ENCODE results near the gene ACBD5.
"Not testable (repeated sequence)": the region's sequence is repeated elsewhere in the genome, so short reads cannot be mapped to it uniquely, and the experiment has no call there.

ACBD5 gene

DNA sequence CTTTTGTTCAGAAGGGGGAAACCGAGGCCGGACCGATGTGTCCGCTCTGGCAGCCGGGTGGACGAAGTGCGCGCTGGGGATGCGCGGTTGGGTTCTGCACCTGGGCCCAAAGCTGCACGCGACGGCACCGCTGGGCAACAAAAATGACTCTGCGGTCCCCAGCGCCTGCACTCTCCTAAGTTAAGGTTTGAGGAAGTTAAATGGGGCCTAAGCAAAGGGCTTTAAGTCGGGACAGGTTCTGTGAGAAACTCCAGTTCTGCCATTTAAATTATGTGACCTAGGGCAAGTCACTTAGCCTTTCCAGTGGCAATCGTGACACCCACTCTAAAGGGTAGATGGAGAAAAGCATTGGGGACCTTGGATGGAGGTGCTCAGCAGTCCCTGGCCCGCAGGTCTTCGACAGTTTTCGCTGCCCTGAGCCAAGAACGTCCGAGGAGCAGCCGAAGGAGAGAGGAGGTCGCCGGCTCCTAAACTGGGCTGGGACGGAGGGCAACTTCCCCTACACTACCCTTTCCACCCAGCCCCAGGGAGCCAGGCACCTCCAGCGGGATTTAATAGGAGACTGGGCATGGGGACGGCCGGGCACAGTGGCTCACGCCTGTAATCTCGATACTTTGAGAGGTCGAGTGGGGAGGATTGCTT, 534 bp upstream of the ACBD5 start:
- no peak for DNase-seq (ENCODE audit: low spot score)

DNA sequence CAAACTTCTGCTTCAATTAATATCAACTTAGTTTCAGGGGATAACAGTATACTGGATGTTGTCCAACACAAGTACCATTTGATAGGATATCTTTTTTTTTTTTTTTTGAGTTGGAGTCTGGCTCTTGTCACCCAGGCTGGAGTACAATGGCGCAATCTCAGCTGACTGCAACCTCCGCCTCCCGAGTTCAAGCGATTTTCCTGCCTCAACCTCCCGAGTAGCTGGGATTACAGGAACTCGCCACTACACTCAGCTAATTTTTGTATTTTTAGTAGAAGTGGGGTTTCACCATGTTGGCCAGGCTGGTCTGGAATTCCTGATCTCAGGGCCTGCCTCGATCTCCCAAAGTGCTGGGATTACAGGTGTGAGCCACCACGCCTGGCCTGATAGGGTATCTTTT, 3.1 kb downstream of the ACBD5 start:
- not testable (repeated sequence) for DNase-seq (ENCODE audit: low spot score)

DNA sequence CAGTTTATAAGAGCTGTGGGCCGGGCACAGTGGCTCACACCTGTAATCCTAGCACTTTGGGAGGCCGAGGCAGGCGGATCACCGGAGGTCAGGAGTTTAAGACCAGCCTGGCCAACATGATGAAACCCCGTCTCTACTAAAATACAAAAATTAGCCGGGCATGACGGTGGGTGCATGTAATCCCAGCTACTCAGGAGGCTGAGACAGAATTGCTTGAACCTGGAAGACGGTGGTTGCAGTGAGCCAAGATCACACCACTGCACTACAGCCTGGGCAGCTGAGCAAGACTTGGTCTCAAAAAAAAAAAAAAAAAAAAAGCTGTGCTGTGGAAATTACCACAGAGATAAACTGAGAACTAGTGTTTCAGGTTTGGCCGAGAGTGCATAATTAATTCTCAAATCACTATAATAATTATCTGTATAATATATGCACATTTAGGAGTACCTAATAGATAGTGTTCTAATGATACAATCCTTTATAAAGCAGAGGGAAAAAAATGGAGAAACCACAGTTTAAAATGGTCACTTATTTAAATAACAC, 3.9 kb downstream of the ACBD5 start:
- DNase-seq (ENCODE audit: low spot score): not testable (repeated sequence)

DNA sequence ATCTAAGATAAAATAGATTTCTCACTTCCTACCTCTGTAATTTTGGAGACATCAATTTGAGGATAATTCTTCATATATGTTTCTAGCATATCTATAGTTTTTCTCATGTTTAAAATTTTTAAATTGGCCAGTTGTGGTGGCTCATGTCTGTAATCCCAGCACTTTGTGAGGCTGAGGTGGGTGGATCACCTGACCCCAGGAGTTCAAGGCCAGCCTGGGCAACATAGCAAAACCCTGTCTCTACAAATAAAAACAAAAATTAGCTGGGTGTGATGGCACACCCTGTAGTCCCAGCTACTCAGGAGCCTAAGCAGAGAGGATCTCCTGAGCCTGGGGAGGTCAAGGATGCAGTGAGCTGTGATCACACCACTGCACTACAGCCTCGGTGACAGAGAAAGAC, 4.9 kb downstream of the ACBD5 start:
- DNase-seq (ENCODE audit: low spot score): no peak

DNA sequence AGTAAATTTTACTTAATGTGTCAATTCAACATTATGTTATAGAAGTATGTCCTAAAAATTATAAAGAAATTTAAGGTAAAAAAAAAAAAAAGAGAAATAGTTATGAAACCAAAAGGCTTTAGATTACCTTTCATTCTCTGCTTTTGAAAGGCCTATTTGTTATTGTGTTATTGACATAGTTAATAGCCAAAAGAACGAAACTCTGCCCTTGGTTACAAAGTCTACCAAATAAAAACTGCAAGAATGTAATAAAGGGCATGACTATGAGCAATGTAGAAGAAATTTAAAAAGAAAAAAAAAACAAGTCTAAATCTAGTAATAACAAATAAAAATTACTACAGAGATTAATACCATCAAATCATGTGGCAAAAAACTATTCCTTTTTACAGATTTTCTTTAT, 10.6 kb downstream of the ACBD5 start:
- DNase-seq (ENCODE audit: low spot score): no peak

DNA sequence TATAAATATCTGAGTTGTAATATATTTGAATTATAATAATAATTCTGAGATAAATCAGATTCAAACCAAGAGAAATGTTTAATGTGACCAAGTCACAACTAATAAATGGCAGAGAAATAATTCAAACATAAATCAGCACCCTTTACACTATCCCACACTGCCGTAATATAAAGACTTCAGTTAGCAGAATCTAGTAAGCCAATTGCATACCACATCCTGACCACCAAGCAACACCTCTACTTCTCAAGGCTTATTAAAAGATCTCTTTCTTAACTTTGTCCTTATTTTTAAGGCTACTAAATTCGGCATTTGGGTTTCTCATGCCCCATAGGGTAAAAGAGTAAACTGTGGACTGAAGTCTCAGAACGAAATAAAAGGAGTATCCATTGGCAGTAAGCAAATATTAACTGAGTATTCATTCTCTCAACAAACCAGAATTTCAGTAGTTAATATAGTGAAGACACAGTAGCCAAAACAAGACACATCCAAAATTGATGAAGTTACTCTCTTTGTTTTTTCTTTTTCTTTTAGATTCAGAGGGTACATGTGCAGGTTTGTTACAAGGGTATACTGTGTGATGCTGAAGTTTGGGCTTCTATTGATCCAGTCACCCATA, 14.8 kb downstream of the ACBD5 start:
- DNase-seq (ENCODE audit: low spot score): no peak

DNA sequence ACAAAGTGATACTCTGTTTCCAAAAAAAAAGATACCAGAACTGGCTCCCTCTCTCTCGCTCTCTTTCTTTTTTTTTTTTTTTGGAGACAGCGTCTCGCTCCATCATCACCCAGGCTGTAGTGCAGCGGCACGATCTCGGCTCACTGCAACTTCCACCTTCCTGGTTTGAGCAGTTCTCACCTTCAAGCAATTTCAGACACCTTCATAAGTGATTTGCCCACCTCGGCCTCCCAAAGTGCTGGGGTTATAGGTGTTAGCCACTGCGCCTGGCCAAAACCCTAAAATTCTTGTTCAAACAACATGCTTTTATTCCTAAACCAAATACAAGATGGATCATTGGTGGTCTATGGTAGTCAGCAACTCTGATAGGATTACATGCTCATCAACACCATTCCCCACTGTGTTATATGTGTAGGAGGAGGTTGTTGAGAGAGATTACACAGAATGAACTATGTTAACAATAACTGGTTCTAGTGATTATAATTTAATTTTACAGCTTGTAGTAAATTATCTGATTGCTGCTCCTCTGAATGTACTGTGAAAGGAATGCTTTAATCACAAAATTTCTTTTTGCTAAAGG, 15.5 kb downstream of the ACBD5 start:
- no peak for DNase-seq (ENCODE audit: low spot score)

DNA sequence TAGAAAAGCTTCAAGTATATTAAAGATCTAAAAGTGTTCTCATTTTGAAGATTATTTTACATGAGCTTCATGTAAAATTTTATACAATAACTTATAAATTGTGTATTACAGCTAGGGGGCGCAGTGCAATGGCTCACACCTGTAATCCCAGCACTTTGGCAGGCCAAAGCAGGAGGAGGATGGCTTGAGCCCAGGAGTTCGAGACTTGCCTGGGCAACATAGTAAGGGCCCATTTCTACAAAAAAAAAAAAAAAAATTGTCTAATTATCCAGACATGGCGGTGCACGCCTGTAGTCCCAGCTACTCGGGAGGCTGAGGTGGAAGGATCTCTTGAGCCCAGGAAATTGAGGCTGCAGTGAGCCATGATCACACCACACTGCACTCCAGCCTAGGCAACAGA, 16.6 kb downstream of the ACBD5 start:
- DNase-seq (ENCODE audit: low spot score): no peak

DNA sequence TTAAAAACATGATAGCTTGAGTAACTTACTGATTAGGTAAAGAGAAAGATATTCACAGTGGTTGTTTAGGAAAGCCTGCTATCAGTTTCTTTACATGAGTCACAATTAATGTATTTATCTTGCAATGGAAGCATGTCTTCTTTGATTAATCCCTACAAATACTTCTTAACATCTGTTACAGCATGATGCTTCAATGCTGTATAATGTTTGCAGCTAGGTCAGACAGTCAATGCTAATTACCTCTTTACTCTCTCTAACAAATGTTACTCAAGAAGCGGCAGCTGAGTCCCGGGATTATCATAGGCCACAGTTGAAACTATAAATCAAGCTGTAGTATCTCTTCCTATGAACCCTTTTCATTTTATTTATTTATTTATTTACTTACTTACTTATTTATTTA, 33.2 kb downstream of the ACBD5 start:
- no peak for DNase-seq (ENCODE audit: low spot score)

DNA sequence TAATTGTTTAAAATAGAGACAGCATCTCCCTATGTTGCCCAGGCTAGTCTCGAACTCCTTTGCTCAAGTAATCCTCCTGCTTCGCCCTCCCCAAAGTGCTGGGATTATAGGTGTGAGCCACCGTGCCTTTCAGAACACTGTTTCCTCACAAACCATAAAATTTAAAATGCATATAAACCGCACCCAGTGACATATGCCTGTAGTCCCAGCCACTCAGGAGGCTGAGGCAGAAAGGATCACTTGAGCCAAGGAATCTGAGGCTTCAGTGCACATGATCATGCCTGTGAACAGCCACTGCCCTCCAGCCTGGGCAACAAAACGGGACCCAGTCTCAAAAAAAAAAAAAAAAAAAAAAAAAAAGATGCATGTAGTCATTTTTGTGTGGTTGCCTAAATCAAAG, 36.8 kb downstream of the ACBD5 start:
- no peak for DNase-seq (ENCODE audit: low spot score)

DNA sequence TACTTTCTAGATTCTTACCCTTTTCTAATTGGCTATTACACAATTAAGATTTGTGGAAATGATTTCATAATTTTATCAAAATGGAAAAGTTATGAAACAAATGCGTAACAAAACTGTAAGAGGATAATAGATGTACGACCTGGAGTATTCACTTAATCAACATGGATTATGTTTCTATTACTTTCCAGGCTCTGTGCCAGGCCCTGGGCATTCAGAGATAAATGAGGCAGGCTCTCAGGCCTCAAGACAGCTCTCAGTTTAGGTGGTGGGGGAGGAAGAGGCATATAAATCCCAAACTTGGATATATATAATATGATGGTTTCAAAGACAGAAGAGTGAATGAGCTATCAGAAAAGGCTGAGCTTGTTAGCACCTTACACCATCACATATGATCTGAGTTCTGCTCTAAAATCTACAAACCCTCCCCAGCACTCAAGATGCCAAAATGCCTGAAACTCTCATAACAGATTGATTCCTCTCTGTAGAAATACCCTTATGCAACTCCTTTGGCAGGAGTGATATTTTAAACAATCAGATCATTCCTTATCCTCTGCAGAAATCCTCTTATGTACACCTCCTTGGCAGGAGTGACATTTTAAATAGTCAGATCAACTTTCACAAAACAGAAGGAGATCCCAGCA, 42.5 kb downstream of the ACBD5 start:
- no peak for DNase-seq (ENCODE audit: low spot score)

DNA sequence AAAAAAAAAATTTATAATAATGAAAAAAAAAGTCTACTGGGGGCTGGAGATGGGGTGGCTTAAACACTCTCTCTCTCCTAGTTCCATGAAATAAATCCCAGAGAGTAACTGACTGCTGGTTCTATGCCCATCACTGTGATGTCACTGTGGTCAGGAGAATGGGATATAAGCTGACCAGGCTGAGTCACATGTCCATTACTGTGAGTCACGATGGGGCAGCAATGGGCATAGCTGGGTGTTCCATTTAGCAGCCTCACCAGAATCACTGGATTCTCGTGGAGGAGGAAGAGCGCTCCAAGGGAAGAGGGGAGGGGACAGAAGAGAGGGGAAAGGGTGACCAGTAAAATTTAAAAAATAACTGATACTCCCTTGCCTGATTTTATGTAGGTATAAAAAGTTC, 48.3 kb downstream of the ACBD5 start:
- DNase-seq (ENCODE audit: low spot score): no peak

DNA sequence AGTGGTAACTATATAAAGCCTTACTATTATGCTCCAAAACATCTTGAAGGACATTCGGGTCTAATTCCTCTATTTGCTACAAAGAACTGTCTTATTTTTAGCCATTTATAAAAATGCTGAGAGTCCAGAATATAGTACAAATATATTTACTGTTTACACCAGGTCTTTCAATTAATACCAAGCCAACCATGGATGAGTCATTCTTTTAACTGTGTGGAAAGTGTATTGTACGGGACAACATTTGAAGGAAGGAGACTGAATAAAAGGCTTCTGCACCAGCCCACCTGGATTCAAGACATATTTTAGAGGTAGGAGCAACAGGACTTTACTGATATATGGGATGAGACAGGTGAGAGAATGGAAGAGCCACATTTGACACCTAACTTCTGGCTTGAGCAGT, 50.1 kb downstream of the ACBD5 start:
- no peak for DNase-seq (ENCODE audit: low spot score)

DNA sequence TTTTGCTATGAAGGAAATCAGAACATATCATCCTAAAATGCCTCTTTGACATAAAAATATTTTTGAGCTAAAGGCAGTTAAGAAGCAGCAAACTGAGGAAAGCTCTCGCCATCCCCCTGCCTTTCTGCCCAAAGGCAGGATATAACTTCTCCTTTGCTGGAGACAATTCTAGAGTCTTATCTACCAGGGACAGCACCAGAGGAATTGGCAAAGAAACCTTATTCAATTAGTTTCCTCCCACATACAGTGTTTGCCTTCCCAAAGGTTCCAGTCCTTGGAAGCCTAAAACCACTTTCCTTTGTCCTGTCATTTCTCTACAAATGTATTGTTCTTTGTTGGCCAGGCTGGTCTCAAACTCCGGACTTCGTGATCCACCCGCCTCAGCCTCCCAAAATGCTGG, 51.7 kb downstream of the ACBD5 start:
- no peak for DNase-seq (ENCODE audit: low spot score)

DNA sequence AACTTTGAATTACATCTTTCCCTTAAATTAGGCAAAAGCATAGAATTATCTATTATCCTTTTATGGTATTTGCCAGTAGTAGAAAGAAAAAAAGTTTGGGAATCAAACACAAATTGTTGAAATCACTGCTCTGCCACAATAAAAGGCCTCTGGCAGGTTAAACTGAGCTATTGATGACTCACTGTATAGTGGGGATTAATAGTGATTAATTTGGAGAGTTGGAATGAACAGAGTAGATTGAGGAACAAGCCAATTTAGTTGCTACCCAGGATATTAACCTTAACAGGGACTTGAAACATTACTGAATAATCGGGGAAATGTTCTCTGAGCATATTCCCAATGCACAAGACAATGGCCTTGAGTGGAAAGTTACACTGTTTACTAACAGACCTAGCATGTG, 52.3 kb downstream of the ACBD5 start:
- DNase-seq (ENCODE audit: low spot score): no peak

DNA sequence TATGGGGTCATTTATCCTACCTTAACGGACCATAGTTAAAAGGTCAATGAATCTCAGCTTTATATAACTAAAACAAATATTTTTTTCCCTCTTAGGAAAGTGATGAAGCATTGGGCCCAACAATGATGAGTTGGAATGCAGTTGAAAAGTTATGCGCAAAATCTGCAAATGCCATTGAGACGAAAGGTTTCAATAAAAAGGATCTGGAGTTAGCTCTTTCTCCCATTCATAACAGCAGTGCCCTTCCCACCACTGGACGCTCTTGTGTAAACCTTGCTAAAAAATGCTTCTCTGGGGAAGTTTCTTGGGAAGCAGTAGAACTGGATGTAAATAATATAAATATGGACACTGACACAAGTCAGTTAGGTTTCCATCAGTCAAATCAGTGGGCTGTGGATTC, 70.7 kb downstream of the ACBD5 start:
- no peak for DNase-seq (ENCODE audit: low spot score)

DNA sequence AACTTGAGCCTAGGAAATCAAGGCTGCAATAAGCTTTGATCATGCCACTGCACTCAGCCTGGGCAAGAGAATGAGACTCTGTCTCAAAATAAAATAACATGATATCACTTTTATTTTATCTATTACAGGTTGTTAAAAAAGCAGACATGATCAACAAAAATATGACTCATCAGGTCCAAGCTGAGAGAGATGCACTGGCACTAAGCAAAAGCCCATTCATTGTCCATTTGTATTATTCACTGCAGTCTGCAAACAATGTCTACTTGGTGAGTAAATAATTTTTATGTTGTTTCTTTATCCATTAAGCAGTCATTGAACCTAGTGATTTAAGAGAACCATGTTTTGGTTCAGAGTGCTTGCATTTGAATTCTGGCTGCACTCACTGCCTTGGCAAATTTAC, 82.2 kb downstream of the ACBD5 start:
- DNase-seq (ENCODE audit: low spot score): no peak

DNA sequence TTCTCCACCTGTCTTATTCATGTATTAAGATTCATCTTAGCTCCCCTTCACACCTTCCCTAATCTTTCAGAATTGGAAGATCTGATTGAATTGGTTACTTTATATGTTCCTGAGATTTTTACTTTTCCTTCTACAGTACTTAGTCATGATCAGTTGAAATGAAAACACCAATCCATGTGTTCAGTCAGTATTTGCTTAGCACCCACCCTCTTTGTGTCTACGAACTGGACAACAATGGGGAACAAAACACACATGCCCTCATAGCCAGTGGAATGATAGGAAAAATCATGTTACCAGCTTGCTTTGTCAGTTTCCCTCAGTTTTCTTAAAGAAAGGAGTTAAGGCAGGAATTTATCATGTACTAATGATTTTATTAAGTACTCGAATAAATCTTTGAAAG, 83.4 kb downstream of the ACBD5 start:
- DNase-seq (ENCODE audit: low spot score): no peak

DNA sequence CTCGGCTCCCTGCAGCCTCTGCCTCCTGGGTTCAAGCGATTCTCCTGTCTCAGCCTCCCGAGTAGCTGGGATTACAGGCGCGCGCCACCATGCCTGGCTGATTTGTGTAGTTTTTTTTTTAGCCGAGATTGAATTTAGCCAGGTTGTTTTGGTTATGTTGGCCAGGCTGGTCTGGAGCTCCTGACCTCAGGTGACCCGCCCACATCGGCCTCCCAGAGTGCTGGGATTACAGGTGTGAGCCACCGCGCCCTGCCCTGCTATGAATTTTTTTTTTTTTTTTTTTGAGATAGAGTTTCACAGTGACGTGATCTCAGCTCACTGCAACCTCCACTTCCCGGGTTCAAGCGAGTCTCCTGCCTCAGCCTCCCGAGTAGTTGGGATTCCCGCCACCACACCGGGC, 84.0 kb downstream of the ACBD5 start:
- not testable (repeated sequence) for DNase-seq (ENCODE audit: low spot score)

DNA sequence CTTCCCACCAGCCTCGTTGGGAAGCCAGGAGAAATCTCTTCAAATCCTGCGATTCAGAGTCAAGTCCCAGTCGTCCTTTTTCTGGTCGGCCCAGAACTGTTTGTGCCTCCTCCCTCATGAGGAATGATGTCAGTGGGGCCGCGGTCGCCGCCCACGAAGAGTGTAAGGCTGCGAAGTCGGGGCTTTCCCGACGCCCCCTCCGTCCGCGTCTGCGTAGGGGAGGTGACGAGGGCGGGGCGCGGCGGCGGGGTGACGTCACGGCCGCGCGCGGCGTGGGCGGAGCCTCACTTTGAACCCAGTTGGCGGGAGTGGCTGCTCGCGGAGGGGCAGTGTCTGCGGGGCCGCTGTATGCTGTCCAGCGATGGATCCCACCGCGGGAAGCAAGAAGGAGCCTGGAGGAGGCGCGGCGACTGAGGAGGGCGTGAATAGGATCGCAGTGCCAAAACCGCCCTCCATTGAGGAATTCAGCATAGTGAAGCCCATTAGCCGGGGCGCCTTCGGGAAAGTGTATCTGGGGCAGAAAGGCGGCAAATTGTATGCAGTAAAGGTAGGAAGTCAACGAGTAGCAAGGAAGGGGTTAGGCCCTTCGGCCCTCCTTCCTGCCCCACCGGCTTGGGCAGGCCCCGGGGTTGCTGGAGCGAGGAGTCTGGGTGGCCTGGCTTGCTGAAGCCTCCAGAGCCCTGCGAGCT, 85.4 kb downstream of the ACBD5 start, which contains the start of gene MASTL:
TSS of gene MASTL (plus strand) at position 287 of the 689 bp plus-strand sequence. CDS start at position 362, 75 bp downstream.
- peak; percentile 71 for DNase-seq (ENCODE audit: low spot score)

DNA sequence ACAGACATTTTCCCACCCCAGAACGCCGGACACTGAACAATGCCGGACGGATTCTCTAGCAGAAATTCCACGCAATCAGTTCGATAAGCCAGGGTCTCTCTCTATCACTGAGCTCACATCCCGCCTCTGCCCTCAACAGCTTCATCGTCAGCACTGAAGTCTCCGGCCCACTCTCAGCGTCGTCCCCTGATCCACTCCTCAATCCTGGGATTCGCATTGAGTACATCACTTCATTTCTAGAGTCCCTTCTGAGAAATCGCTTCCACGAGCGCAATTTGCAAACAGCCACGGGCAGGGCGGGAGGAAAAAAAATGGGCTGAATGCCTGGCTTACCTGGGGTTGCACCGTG, 86.8 kb downstream of the ACBD5 start:
- no peak for DNase-seq (ENCODE audit: low spot score)

DNA sequence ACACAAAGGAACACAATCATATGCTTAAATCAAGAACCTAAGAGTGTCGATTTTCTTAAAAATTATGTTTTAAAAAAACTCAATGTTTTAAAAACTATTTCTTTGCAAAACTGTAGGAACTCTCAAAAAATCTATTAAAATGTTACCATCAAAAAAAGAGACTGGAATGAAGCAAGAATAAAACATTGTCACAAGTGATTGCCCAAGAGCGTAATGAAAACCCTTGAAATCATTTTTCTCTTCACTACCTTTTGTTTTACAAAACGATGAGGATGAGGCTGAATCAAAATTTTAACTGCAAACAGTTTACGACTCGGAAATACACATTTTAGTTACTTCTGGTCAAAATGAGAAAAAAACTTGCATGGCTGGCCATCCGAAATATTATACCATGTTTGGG, 87.3 kb downstream of the ACBD5 start:
- no peak for DNase-seq (ENCODE audit: low spot score)

DNA sequence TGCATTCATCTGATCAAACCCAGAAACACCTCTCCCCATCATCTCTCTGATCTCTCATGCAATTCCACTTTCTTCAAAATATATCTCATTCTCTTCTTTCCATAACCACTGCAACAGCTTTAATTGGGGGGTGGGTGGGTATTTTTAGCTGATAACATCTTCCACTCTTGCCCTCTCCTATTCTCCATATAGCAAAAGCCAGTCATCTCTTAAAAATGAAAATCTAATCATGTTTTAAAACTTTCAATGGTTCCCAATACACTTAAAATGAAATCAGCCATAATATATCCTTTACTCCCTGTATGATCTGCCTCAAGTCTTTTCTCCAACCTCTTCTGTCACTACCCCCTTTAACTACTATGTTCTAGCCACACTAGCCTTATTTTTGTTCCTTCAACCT, 87.9 kb downstream of the ACBD5 start:
- no peak for DNase-seq (ENCODE audit: low spot score)

All from HuH-7.5 (cell line).